ENCODE measurements around the gene NPR2. TPM values are rescaled to one million over a fixed set of nuclear protein-coding genes. Genes with fewer than 3 reads are reported as not detected.

Gene NPR2
- total RNA-seq, result 10 to 100 TPM in 5 of 7 donors, 1 to 10 TPM in 2; 5.5 to 30.1 (median 18.0) TPM
- 10 to 100 TPM; 15.4 to 54.4 TPM for polyA plus RNA-seq
- long read RNA-seq, donor 1, partial matches to known transcripts, result 6 of 11 reads
- long read RNA-seq, donor 1, other reads (novel, unspliced or antisense), result 5 of 11 reads
- long read RNA-seq, donor 2, transcript NPR2-206 (3 exons, 601 nt), result major isoform, 11 of 13 reads
- long read RNA-seq, donor 2, partial matches to known transcripts, result 0 of 13 reads
- long read RNA-seq, donor 2, other reads (novel, unspliced or antisense), result 0 of 13 reads
- long read RNA-seq, donor 3, transcript NPR2-201 (22 exons, 3,686 nt), result major isoform, 8 of 16 reads
- long read RNA-seq, donor 3, partial matches to known transcripts, result 3 of 16 reads
- long read RNA-seq, donor 3, other reads (novel, unspliced or antisense), result 5 of 16 reads

DNA sequence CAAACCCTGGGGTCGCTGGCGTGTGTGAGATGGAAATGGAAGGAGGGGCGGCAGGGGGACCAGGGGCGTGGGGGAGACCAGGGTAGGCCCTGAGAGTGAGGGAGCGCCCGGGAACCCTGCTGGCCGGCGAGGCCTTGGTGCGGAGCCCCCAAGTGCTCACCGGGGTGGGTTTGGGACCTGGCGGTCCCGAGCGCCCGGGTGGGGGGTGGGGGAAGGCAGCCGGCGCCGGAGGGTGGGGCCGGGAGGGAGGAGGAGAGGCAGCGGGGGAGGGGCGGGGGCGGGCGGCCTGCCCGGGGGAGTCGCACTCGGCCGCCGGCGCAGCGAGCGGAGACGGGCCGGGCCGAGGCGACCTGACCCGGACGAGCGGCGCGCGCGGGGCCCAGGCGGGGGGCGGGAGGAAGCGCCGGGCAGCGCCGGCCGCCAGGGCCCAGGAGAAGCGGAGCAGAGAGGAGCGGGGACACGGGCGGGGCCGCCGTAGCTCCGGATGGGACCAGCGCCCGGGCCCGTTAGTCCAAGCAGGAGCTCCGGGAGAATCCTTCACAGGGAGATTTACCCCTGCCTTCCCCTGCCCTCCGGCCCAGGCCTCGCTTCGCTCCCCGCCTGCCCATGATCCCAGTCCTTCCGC, at the start of gene NPR2:
Gene NPR2 (plus strand): TSS at position 295 of the 625 bp plus-strand sequence. CDS start 818 bp downstream, outside the sequence.
- no peaks in the 10 kb centered on the region for H3K9me3 ChIP-seq
- peak; percentile 58 to 81 (median 69) for DNase-seq
- TF ChIP-seq EP300 (IDR thresholded peaks at IDR 0.05), result no peak
- TF ChIP-seq, protein P1, sequence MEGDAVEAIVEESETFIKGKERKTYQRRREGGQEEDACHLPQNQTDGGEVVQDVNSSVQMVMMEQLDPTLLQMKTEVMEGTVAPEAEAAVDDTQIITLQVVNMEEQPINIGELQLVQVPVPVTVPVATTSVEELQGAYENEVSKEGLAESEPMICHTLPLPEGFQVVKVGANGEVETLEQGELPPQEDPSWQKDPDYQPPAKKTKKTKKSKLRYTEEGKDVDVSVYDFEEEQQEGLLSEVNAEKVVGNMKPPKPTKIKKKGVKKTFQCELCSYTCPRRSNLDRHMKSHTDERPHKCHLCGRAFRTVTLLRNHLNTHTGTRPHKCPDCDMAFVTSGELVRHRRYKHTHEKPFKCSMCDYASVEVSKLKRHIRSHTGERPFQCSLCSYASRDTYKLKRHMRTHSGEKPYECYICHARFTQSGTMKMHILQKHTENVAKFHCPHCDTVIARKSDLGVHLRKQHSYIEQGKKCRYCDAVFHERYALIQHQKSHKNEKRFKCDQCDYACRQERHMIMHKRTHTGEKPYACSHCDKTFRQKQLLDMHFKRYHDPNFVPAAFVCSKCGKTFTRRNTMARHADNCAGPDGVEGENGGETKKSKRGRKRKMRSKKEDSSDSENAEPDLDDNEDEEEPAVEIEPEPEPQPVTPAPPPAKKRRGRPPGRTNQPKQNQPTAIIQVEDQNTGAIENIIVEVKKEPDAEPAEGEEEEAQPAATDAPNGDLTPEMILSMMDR (IDR thresholded peaks at IDR 0.05), result peak in 1 of 3 donors; percentile 9
- peak within 1 kb of the TSS; percentile 41 to 67 for H3K27ac ChIP-seq
- no peaks in the 10 kb centered on the region for H3K27me3 ChIP-seq
- H3K36me3 ChIP-seq, result no peaks in the 10 kb centered on the region
- WGBS, 3 donors, result 2 to 3% (median 3%) methylated on average over 20 to 64 of the region's 64 CpGs
- H3K4me3 ChIP-seq, result peak within 1 kb of the TSS; percentile 33
- peaks cover 7% of the 10 kb centered on the region for H3K4me1 ChIP-seq (ENCODE audit: insufficient read depth)
- intact Hi-C loops (cut with DNase I), result loop anchor here in 3 of 4 donors (5.0 to 10.0 kb wide), 4 partner anchors 91 to 156 kb away; no protein-coding TSS in a partner anchor

DNA sequence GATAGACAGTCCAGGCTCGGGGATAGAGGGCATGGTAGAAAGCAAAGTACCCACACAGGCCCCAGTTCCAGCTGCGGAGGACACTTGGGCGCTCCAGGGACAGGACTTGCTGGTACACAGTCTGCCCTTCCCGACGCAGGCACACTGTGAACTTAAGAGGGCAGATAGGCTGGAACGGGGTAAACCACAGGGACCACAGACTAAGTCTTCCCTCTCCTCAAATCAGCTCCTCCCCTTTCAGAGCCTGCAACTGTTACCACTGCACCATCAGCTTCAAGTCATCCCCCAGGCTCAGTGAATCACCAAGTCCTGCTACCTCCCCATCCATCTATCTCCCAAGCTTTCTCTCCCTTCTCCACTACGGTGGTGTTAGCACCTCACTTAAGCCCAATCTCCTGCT, 49.7 kb upstream of the NPR2 start:
- Histone ChIP-seq H3K27me3 (no peaks in the 10 kb centered on the region), H3K4me3 (no peak overlapping the region), H3K9me3 (no peaks in the 10 kb centered on the region), H3K4me1 (ENCODE audit: insufficient read depth) (peaks cover 5% of the 10 kb centered on the region), H3K27ac (no peak overlapping the region), H3K36me3 (no peaks in the 10 kb centered on the region)
- 84 to 91% (median 85%) methylated on average over 7 of the region's 7 CpGs for WGBS, 3 donors
- DNase-seq, result no peak
- TF ChIP-seq EP300 (IDR thresholded peaks at IDR 0.05) (no peak), POLR2A (IDR thresholded peaks at IDR 0.05) (no peak)
- TF ChIP-seq, protein P1 (IDR thresholded peaks at IDR 0.05), result no peak
- intact Hi-C loops (cut with DNase I), result no loop called here

DNA sequence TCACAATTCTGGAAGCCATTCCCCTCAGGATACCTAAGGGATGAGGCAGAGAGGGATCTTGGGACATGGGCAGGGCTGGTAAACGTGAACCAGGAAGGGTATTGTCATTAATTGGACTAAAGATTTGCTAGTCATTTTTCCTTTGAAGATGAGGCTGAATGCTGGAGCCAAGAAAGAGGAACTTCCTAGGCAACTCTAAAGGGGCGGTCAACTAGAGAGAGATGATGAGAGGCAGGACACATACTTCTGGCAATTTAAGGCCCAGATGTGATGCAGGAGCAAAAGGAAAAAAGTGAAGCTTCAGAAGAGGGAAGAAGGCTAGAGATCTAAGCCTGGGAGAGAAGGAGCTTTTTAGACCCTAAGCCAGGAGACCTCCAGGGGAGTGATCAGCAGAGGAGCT, 47.9 kb upstream of the NPR2 start:
- TF ChIP-seq EP300 (IDR thresholded peaks at IDR 0.05) (no peak), POLR2A (IDR thresholded peaks at IDR 0.05) (no peak)
- TF ChIP-seq, protein P1 (IDR thresholded peaks at IDR 0.05), result no peak
- Histone ChIP-seq H3K4me3 (no peak overlapping the region), H3K27me3 (no peaks in the 10 kb centered on the region), H3K36me3 (no peaks in the 10 kb centered on the region), H3K27ac (no peak overlapping the region), H3K9me3 (no peaks in the 10 kb centered on the region), H3K4me1 (ENCODE audit: insufficient read depth) (peaks cover 18% of the 10 kb centered on the region)
- 75 to 78% (median 76%) methylated on average over 2 of the region's 2 CpGs for WGBS, 3 donors
- DNase-seq, result no peak
- intact Hi-C loops (cut with DNase I), result no loop called here

DNA sequence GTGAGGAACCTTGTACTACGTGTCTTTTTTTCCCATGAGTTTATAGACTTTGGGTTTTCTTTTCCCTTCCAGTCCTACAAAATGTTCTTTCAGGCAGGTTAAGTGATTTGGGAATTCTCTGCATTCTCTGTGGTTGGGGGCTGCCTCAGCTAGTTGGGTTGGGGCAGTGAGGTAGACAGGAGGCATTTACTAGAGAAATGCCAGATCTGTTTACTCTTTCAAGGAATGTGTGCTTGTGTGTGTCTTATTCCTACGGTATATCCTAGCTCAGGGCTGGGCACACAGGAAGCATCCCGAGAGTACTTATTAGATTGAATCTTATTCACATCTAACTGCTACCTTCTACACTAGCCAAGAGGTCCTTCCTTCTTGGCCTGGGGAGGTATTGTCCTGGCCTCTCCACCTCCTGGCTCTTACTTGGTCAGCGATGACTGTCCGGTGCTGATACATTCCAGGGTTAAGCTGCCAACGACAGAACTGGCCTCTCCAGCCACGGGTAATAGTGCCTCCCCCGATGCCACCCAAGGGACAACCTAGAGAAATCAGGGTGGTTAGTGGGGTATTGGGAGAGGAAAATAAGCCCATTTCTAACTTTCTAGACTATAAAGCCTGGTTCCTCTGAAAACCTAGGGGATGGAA, 47.4 kb upstream of the NPR2 start:
- WGBS, 3 donors, result 84 to 86% (median 85%) methylated on average over 8 of the region's 8 CpGs
- Histone ChIP-seq H3K27me3 (no peaks in the 10 kb centered on the region), H3K4me3 (no peak overlapping the region), H3K27ac (no peak overlapping the region), H3K4me1 (ENCODE audit: insufficient read depth) (peaks cover 18% of the 10 kb centered on the region), H3K36me3 (no peaks in the 10 kb centered on the region), H3K9me3 (no peaks in the 10 kb centered on the region)
- intact Hi-C loops (cut with DNase I), result no loop called here
- TF ChIP-seq EP300 (IDR thresholded peaks at IDR 0.05) (no peak), POLR2A (IDR thresholded peaks at IDR 0.05) (no peak)
- TF ChIP-seq, protein P1 (IDR thresholded peaks at IDR 0.05), result no peak
- no peak for DNase-seq
